CD4-positive, alpha-beta T cell treated with Interleukin-4 for 1 hour (primary cell): ENCODE measurements around the gene ADD2.

Experiments
- DNase-seq, 2 donors: peaks; one replicate each; pipeline ENCODE4 v3.0.0-alpha.2; 2020 to 2022

ADD2 gene

DNA sequence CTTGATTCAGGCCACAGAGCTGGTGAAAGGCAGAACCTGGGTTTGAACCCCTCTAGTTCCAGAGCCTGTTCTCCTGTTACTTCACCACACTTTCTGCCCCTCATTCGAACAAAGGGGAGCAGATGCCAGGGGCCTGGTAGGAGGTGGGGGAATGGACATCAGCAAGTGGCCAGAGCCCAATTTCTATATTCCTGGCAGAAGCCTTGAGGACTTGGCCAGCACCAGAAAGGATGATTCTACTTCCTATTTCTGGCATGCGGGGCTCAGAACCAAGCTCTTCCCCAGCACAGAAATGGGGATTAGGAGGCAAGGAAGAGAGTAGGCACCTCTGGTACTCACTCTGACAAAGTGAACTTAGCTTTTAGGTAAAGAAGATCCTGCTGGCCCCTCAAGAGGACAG is 49.3 kb downstream of the ADD2 start:
- DNase-seq: no peak

DNA sequence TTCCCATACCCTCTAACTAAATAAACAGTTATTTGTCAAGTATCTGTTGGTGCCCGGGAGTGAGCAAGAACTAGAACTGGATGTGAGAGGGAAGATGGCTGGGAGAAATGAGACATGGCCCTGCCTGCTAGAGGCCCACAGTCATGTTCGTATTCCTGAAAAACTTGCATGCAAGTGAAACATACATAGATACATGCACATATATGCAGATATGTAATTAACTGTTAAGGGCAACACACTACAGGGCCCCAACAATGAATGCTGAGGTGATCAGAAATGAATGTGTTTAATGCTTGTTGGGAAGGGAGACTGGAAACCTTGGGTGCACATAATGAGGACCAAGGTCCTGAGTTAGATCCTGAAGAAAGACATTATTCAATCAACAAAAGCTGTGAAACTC is 49.8 kb downstream of the ADD2 start:
- DNase-seq: no peak

DNA sequence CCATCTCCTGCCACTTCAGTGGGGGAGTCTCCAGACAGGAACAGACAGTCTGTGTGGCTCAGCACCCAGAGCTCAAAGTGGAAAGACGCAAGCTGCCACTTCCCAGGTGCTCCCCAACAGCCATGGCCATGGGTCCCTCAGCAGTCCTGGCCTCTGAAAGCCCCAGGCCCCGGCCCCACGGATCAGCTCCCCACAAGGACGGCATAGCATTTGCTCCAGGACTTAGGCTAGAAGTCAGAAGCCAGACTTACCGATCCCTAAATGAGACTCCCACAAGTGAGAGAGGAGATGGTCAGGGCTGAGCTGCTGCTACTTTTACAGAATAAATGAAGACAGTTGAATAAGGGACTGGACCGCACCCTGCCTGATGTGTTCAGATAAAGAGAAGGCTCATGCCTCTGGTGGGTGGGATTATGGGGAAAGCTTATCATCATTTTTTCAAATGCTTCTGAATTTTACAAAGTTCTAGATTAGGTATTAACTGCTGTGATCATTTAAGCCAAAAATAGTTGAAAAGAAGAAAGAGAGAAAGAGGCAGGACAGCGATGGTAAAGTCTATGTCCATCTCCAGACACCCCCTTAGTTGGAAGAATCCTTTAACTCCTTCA is 50.5 kb downstream of the ADD2 start:
- no peak for DNase-seq

DNA sequence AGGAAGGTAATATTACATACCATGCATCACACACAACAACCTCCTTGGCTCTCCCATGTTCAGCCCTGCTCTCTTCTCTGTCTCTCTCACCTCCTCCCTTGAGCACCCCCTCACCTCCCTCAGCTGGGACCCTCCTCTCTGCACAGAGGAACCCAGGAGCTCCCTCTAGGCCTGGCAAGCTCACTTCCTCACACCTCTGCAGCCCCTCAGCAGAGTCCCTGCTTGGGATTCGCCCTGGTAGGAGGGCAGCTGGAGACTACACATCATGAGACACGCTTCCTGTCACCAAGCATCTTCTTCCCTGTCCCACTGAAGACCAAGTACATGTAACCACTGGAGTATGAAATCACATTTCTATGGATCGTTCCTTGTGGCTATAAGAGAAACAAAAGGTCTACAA is 51.0 kb downstream of the ADD2 start:
- no peak for DNase-seq

- DNase-seq: no peak
Measured at GRCh38 chr2:70716131-70716743, 51.8 kb downstream of the ADD2 start.

GRCh38 chr2:70715071-70715985 is 52.7 kb downstream of the ADD2 start:
- DNase-seq: no peak

- DNase-seq: no peak
Measured at GRCh38 chr2:70714141-70714905, 53.7 kb downstream of the ADD2 start.

DNA sequence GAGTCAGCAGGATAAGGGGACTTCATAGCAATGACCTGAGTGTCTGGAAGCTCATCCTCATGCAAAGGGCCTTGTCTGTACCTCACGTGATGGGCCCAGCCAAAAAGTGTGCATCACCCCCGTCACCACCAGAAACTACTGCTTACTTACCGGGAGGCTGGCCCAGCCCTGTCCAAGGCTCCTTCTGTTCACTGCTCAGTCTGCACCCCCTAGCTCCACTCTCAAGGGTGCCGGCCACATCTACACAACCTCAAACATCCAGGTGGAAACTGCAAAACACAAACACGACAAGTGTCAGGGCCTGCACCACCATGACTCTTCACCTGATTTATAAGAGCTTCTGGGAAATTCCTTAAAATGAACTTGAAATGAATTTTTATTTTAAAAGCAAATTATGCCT is 55.1 kb downstream of the ADD2 start:
- DNase-seq: no peak

DNA sequence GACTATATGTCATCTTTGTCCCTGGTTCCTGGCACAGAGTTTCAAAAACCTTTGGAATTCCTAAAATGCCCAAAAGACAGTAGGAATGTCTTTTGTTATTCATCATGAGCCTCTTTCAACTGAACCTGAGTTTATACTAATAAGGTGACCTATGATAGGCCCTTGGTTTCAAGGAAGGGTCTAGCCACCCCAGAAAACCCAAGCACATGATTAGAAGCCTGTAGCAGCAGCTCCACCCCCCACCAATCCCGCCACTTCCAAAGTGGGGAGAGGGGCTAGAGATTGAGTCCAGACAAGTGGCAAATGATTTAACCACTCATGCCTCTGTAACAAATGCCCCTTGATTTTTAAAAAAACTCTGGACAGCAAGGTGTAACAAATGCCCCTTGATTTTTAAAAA is 56.8 kb downstream of the ADD2 start:
- no peak for DNase-seq

DNA sequence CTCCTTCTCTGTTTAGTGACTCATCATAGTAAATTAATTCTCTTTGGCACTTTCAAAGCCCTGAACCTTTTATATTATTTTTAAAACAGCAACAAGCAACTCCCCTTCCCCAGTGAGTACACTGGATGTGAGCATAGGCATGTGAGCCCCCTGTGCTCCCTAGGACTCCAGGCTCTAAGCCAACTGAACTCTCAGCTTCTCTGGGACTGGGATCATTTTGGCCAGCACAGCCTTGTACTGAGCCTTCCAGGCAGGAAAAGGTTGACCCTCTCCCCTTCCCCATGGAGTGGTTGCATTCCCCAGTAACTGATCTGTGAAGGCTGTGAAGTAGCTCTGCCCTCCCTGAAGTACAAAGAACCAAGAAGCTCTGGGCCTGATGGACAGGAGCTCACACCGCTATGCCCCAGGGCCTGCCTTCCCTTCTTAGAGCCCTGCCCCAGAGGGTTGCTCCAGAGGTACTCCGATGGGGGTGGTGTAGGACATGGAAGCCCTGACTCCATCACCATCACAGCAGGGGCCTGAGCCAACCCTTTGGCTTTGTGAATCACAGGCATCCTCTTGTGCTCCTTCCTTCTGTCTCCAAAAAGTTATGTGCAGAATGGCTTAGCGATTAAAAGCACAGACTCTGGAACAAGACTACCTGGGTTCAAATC is 57.8 kb downstream of the ADD2 start:
- no peak for DNase-seq

GRCh38 chr2:70709275-70710037 is 58.5 kb downstream of the ADD2 start:
- no peak for DNase-seq

GRCh38 chr2:70708376-70709199 is 59.4 kb downstream of the ADD2 start:
- no peak for DNase-seq

- DNase-seq: no peak
Measured at GRCh38 chr2:70707706-70708105, 60.3 kb downstream of the ADD2 start.

DNA sequence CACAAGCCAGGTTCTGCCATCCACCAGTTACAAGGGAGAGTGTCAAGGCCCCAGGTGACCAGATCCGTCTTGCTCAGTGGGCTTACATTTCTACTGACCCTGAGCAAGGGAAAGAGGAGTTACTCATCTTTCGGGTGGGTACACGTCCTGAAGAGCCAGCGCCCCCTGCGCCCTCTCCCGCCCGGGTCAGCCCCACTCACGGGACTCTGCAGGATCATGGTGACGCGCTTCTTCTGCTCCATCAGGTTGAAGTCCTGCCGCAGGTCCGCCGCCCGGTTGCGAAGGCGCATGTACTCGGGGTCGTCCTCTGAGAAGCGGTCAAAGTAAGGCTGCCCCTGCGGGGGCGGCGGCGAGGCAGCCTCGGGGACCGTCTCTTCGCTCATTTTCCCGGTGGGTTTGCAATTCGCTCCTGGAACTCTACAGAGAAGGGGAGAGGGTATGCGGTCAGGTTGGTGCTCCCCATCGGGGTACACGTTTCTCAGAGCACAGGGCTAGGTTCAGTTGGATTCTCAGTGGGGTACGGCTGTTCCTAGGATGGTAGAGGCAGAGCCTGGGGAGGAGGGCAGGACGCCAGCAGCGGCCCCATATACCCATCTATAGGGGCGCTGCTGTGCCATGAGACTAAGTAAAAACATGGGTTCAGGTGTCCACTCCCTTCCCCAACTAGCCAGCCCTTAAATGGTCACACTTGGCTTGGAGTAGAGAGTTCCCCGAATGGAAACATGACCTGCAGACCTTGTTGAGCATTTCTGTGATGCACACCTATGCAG is 61.8 kb downstream of the ADD2 start:
- DNase-seq: no peak

GRCh38 chr2:70705160-70705850 is 62.7 kb downstream of the ADD2 start:
- DNase-seq: no peak

GRCh38 chr2:70703900-70704549 is 64.0 kb downstream of the ADD2 start:
- DNase-seq: no peak

- DNase-seq: no peak
Measured at GRCh38 chr2:70702711-70703395, 65.1 kb downstream of the ADD2 start.

GRCh38 chr2:70698847-70699246 is 69.2 kb downstream of the ADD2 start:
- no peak for DNase-seq
